SHP77 treated with DMSO at 0.1 percent for 48 hours (cell line): ENCODE results near the gene TUBB3.
A peak's percentile ranks its signal among the peaks of the same experiment; 100 is the strongest.
"Not testable (repeated sequence)": the region's sequence is repeated elsewhere in the genome, so short reads cannot be mapped to it uniquely, and the experiment has no call there.

Experiments used
- DNase-seq: peaks from one replicate; lab custom pipeline; 2025; lab: John Stamatoyannopoulos, UW

The TUBB3 gene

GRCh38 chr16:89918453-89919347, 4.4 kb upstream of the TUBB3 start, which contains the start of gene MC1R:
TSS of gene MC1R (plus strand) at chr16:89918862. CDS start at chr16:89919259, 397 bp downstream.
- no peak for DNase-seq

- no peak for DNase-seq
These were observed 3.4 kb upstream of the TUBB3 start for GRCh38 chr16:89919535-89920406.

- DNase-seq, result no peak
These were observed 2.4 kb upstream of the TUBB3 start for GRCh38 chr16:89920723-89921122.

GRCh38 chr16:89921131-89921701, 1.9 kb upstream of the TUBB3 start:
- DNase-seq, result peak; percentile 67

- DNase-seq, result peak; percentile 31
These were observed 1.3 kb upstream of the TUBB3 start for GRCh38 chr16:89921702-89922476.

GRCh38 chr16:89922477-89922883, 662 bp upstream of the TUBB3 start:
- peak; percentile 47 for DNase-seq

GRCh38 chr16:89923640-89924296, 626 bp downstream of the TUBB3 start:
- DNase-seq, result no peak

GRCh38 chr16:89924297-89924924, 1.3 kb downstream of the TUBB3 start:
- DNase-seq, result peak; percentile 19

GRCh38 chr16:89924925-89925307, 1.8 kb downstream of the TUBB3 start:
- DNase-seq, result peak; percentile 27

GRCh38 chr16:89925596-89926079, 2.5 kb downstream of the TUBB3 start:
- DNase-seq, result no peak

- no peak for DNase-seq
These were observed 8.3 kb downstream of the TUBB3 start for GRCh38 chr16:89931305-89931896.

GRCh38 chr16:89931964-89932363, 8.8 kb downstream of the TUBB3 start:
- no peak for DNase-seq

GRCh38 chr16:89934019-89934418, 10.9 kb downstream of the TUBB3 start:
- DNase-seq, result not testable (repeated sequence)

GRCh38 chr16:89934611-89935553, 11.7 kb downstream of the TUBB3 start:
- no peak for DNase-seq

- not testable (repeated sequence) for DNase-seq
These were observed 12.5 kb downstream of the TUBB3 start for GRCh38 chr16:89935620-89936019.

- no peak for DNase-seq
These were observed 12.9 kb downstream of the TUBB3 start for GRCh38 chr16:89936034-89936433.

GRCh38 chr16:89936508-89936907, 13.4 kb downstream of the TUBB3 start:
- DNase-seq, result no peak

- no peak for DNase-seq
These were observed 13.8 kb downstream of the TUBB3 start for GRCh38 chr16:89936981-89937380.
